Activated CD4-positive, alpha-beta T cell treated with anti-CD3 and anti-CD28 coated beads, Interleukin-10, Interleukin-2, amounts not matched to agents 100 ng/mL and 50 ng/mL, durations not matched to agents 16 hours and 8 hours (primary cell): ENCODE data around the gene MAP6.
"Not testable (repeated sequence)": the region's sequence is repeated elsewhere in the genome, so short reads cannot be mapped to it uniquely, and the experiment has no call there.

Source experiments
- DNase-seq: peaks from one replicate; pipeline ENCODE4 v3.0.0-alpha.2; 2020

The MAP6 gene

GRCh38 chr11:75589933-75590332, 78.9 kb downstream of the MAP6 start:
- DNase-seq: no peak

GRCh38 chr11:75589051-75589450, 79.8 kb downstream of the MAP6 start:
- no peak for DNase-seq

- DNase-seq: no peak
These were observed 80.8 kb downstream of the MAP6 start for GRCh38 chr11:75588051-75588481.

DNA sequence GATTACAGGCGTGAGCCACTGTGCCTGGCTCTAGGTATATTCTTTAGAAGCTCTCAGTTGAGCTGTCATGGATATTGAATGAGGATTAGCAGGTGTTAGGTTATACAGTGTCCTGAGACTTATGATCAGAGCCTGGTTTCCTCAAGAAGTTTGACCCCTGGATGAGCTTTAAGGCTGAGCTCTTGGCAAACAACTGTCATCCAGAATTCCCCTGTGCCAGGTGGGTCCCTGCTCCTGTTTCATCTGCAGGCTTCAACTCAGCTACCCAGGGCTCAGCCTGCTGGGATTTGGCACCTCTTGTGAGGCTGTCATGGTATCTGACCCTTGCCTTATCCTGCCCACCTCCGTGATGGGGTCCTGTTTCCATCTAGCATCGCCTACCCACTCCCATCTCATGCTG, 82.4 kb downstream of the MAP6 start:
- no peak for DNase-seq

DNA sequence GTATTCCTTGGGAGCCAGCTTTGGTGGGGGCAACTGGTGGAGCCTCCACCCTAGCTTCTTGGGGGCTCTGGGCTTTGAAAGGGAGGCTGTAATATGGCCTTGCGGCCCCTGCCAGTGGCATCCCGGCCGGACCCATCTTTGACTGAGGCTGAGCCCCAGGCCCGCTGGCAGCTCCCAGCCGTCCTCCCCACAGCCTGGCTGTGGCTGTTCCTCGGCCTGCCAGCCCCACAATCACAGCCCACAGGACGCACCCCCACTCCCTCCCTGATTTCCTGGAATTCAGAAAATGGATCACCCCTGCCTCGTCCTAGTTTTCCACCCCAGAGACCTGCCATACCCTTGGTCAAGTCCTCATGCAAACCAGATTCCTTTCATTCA, 83.6 kb downstream of the MAP6 start:
- no peak for DNase-seq

DNA sequence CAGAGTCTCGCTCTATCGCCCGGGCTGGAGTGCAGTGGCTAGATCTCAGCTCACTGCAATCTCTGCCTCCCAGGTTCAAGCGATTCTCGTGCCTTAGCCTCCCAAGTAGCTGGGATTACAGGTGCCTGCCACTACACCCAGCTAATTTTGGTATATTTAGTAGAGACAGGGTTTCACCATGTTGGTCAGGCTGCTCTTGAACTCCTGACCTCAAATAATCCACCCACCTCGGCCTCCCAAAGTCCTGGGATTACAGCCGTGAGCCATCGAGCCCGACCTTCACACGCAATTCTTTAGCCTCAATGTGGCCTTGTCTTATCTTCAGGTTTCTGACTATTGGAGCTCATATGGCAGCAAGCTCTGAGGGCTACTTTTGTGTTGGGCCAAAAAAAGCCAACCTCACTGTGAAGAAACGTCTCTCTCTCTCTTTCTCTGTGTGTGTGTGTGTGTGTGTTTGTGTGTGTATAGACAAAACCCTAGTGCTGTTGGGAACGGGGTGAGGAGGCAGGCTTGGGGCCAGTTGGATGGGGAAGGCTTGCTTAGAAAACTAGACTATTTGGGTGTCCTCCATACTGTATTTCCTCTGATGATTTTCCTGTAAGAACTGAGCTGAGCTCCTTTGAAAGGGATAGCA, 84.1 kb downstream of the MAP6 start:
- DNase-seq: not testable (repeated sequence)

GRCh38 chr11:75583718-75584658, 84.8 kb downstream of the MAP6 start:
- no peak for DNase-seq

DNA sequence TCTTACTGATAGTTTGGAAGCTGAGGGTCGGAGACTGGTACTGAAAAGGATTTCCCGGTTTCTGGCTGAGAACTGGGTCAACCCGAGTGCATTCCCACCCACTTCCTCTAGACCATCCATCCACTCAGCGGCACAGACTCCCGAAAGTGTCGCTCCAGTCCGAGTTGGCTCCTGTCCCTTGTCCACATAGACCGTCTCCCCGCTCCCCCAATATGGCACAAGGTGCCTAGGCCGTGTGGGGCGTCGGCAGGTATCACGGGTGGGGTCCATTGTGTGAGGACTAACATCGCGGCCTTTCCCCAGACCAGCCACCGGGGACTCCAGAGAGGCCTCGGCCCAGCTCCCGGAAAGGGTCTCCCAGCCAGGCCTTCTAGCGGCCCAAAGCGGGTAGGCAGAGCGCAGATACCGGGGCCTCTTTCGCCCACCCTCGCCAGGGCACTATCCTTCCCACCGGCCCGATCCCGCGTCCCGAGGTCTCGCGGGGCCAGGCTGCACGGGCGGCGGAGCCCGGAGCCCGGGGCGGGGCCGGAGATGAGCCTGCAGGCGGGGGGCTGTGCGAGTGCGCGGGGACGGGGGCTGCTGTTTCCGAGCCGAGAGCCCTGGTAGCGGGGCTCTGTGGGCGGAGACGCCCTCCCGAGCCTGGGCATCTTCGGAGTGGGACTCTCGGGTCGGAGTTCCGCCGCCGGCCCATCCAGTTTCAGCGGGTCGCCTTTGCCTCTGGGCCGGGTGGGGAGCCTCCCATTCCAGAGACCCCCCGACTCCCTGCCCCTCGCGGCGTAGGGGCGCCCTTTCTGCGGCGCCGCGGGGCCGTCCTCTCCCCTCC, 85.7 kb downstream of the MAP6 start:
- DNase-seq: peak; percentile 38

GRCh38 chr11:75582506-75582894, 86.3 kb downstream of the MAP6 start:
- peak; percentile 20 for DNase-seq

DNA sequence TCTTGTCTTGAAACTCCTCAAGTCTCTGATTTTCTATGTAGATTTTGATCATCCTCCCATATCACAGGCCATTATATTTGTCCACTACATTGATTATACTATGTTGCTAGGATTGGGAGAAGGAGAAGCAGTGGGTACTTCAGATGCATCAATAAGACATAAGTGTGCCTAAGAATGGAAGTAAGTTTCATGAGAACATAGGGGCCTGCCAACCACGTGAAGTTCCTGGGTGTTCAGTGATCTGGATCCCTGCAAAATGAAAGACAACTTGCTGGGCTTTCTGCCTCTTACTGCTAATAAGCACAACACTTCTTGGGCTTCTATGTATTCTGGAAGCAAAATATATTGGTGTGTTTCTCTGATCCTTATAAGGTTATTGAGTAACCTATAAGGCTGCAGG, 89.0 kb downstream of the MAP6 start:
- no peak for DNase-seq

DNA sequence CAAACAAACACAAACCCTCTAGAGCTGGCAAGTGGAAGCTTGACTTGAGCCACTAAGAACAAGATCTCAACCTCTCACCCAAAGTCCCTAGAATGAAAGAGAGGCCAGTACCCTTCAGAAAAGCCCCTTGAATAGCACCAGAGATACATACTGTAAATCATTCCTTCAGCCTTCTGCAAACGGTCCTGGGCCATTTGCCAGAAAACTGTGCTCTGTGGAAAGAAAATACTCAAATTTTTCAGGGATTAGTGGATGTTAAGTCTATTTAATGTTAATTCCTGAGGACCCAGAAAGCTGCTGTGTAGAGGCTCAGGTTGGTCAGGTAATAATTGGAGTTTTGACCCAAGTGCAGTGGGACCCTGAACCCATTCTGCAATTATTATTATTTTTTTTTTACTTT, 89.9 kb downstream of the MAP6 start:
- DNase-seq: no peak

- peak; percentile 45 for DNase-seq
These were observed 91.6 kb downstream of the MAP6 start for GRCh38 chr11:75577207-75577606.

- DNase-seq: no peak
These were observed 92.3 kb downstream of the MAP6 start for GRCh38 chr11:75576499-75576918.

DNA sequence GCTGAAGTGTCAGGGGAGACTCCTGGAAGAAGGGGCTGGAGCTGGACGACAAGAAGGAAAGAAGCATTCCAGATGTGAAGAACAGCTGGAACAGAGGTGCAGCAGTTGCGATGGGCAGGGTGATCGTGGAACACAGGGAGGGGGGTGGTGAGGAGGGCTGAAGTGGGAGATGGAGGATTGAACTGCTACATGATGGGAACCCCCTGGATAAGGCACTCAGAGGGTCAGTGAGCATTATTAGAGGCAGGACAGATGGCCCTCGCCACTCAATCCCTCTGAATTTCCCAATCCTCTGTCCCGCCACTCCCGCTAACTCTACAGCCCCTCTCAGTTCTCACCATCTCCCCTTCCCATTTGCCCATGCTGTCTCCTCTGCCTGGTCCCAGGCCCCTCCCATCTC, 92.8 kb downstream of the MAP6 start:
- no peak for DNase-seq

DNA sequence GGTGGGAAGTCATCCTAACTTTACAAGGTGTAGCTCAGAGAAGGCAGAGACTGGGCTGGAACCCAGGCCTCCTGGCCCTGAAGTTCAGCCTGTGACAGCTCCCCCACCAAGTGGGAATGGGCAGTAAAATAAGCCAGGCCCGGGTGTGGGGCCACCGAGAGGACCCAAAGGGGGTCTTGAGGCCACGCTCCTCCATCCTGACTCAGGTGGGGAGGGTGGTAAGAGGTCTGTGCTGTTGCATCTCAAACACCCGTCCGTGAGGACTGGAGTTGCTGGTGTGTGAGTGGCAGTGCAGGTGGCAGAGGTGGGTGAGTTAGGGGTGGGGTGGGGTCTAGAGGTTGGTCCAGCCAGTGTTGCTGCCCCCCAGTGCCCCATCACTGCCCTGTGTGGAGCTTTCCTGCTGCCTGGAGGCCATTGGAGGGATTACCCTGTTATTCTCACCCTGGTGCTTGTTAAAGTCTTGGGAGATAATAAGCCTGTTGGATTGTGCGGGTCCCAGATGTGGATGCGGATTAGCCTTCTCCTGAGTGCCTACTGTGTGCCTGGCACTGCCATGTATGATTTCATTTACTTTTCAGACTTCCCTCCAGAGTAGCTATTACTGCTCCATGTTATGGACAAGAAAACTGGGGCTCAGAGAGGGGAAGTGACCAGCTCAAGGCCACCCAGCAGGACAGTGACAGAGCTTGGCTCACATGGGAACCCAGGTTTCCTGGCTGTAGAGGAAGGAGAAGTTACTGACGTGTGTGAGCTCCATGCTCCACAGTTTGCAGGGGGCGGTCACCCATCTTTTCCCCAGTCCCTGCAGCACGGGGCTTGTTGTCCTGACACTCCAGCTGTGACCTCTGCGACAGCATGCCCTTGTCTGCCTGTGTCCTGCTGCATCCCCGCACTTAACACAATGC, 93.9 kb downstream of the MAP6 start:
- no peak for DNase-seq

DNA sequence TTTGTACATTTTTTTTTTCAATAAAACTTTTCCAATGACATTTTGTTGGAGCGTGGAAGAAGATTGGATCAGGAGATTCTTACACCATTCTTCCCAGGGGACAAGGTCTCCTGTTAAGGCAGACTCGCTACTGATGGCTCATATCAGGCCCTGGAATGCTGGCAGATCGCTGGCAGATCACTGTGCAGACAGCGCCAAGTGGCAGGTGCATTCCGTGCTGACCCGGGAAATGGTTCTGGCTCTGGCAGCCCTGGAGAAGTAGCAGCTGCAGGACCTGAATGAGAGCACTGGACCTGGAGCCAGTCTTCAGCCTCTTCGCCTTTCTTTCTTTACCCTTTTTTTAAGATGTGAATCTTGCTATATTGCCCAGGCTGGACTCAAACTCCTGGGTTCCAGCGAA, 96.1 kb downstream of the MAP6 start:
- DNase-seq: no peak

DNA sequence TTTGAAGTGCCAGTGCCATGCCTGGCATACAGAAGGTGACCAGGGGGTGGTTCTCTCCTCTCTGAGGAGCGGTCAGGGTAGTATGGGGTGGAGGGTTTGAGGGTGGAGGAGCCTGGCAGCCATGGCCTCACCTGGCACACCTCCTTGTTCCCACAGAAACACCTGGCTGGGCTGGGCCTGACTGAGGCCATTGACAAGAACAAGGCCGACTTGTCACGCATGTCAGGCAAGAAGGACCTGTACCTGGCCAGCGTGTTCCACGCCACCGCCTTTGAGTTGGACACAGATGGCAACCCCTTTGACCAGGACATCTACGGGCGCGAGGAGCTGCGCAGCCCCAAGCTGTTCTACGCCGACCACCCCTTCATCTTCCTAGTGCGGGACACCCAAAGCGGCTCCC, 97.2 kb downstream of the MAP6 start:
- no peak for DNase-seq

- DNase-seq: no peak
These were observed 98.2 kb downstream of the MAP6 start for GRCh38 chr11:75570559-75571139.

- DNase-seq: no peak
These were observed 100.1 kb downstream of the MAP6 start for GRCh38 chr11:75568616-75569219.

GRCh38 chr11:75567971-75568370, 100.9 kb downstream of the MAP6 start:
- DNase-seq: no peak

GRCh38 chr11:75566763-75567279, 102.0 kb downstream of the MAP6 start:
- DNase-seq: no peak
